Measurements from ENCODE around the gene ZNF740. TPM values are rescaled to one million over a fixed set of nuclear protein-coding genes. Genes with fewer than 3 reads are reported as not detected.

The ZNF740 gene
- polyA plus RNA-seq, 1 of the 3 experiments (the other 2 are of a cell fraction) = 14.6 TPM

GRCh38 chr12:53205747-53206419 is 25.4 kb downstream of the ZNF740 start:
- DNase-seq = no peak
- H3K4me3 ChIP-seq (ENCODE audit: low read depth in 2 of 2, low read length in 1 of 2) = no peak overlapping the region
- H4K20me1 ChIP-seq (ENCODE audit: insufficient read depth) = no peaks in the 10 kb centered on the region
- 25% methylated on average over 7 of the region's 7 CpGs for WGBS (ENCODE audit: low lambda C conversion rate)
- no peaks in the 10 kb centered on the region for H3K27me3 ChIP-seq (ENCODE audit: insufficient read depth)
- ChIA-PET POLR2A (no interaction called here), CTCF (interaction anchor here (0.5 to 2.0 kb wide), 2 partner anchors 8 to 46 kb away, joined by 3 to 6 read pairs; no protein-coding TSS in a partner anchor)
- peak overlapping the region; percentile 63; the same call in 1 of the 2 replicates for H2AFZ ChIP-seq (ENCODE audit: low read depth)
- H3K9ac ChIP-seq = peak overlapping the region; percentile 39; the same call in 1 of the 2 replicates
- H3K9me2 ChIP-seq = no peaks in the 10 kb centered on the region
- H3F3A ChIP-seq (replicated peaks; ENCODE audit: insufficient read depth) = peaks cover 9% of the 10 kb centered on the region
- TF ChIP-seq PBX3 (IDR thresholded peaks at IDR 0.05) (peak; percentile 21; the same call in 1 of the 2 replicates), TCF12 (IDR thresholded peaks at IDR 0.05) (peak; percentile 30; the same call in 1 of the 2 replicates), FOSL2 (IDR thresholded peaks at IDR 0.05; ENCODE audit: borderline replicate concordance, low read depth) (peak; percentile 53; the same call in 1 of the 2 replicates), ZBTB33 (IDR thresholded peaks at IDR 0.05; ENCODE audit: borderline replicate concordance, low read depth) (no peak)
- peak overlapping the region in 1 of 2 experiments; percentile 67; a peak in 2 of 4 replicates for H3K27ac ChIP-seq (ENCODE audit: low read depth in 2 of 2, low read length in 1 of 2)
- no peaks in the 10 kb centered on the region for H3K9me3 ChIP-seq
- H3K4me1 ChIP-seq (ENCODE audit: control insufficient read depth in 1 of 2, insufficient read depth in 2 of 2, low read depth in 1 of 2, low read length in 1 of 2) = peaks cover 0 to 7% of the 10 kb centered on the region in 2 experiments; a peak in 1 of 4 replicates
- H3K4me2 ChIP-seq = peak overlapping the region; percentile 36; the same call in 1 of the 2 replicates
- peaks cover 2 to 7% of the 10 kb centered on the region in 2 experiments for H3K36me3 ChIP-seq (replicated peaks in 1 of 2; ENCODE audit: control insufficient read depth in 1 of 2, insufficient read depth in 2 of 2, low read length in 1 of 2)
- H3K79me2 ChIP-seq (ENCODE audit: insufficient read depth) = no peaks in the 10 kb centered on the region

GRCh38 chr12:53207042-53207441 is 26.5 kb downstream of the ZNF740 start, which contains the start of gene ITGB7:
Gene ITGB7 (minus strand): TSS chr12:53207251. CDS start chr12:53200443, 6,808 bp downstream.
- H3F3A ChIP-seq (replicated peaks; ENCODE audit: insufficient read depth) = peaks cover 9% of the 10 kb centered on the region
- peaks cover 0 to 7% of the 10 kb centered on the region in 2 experiments; a peak in 1 of 4 replicates for H3K4me1 ChIP-seq (ENCODE audit: control insufficient read depth in 1 of 2, insufficient read depth in 2 of 2, low read depth in 1 of 2, low read length in 1 of 2)
- no peaks in the 10 kb centered on the region for H3K27me3 ChIP-seq (ENCODE audit: insufficient read depth)
- peak within 1 kb of the TSS in 1 of 2 experiments; percentile 67; a peak in 2 of 4 replicates for H3K27ac ChIP-seq (ENCODE audit: low read depth in 2 of 2, low read length in 1 of 2)
- H3K79me2 ChIP-seq (ENCODE audit: insufficient read depth) = no peaks in the 10 kb centered on the region
- POLR2A ChIA-PET = no interaction called here
- no peak within 1 kb of the TSS for H3K4me3 ChIP-seq (ENCODE audit: low read depth in 2 of 2, low read length in 1 of 2)
- CTCF ChIA-PET = interaction anchor here (1.2 to 14.8 kb wide), 5 partner anchors 9 to 114 kb away, joined by 3 to 363 read pairs (median 6); partner anchors contain the start of genes AAAS, MYG1 and PFDN5
- H3K9ac ChIP-seq = peak within 1 kb of the TSS; percentile 39; the same call in 1 of the 2 replicates
- H2AFZ ChIP-seq (ENCODE audit: low read depth) = peak within 1 kb of the TSS; percentile 63; the same call in 1 of the 2 replicates
- no peaks in the 10 kb centered on the region for H4K20me1 ChIP-seq (ENCODE audit: insufficient read depth)
- TF ChIP-seq GATA2 (CRISPR knock-in tag; IDR thresholded peaks at IDR 0.05) = no peak
- TF ChIP-seq SIN3A (IDR thresholded peaks at IDR 0.05; ENCODE audit: borderline replicate concordance, low read depth, low read length) = no peak
- TF ChIP-seq CTCF (IDR thresholded peaks at IDR 0.05) = no peak
- TF ChIP-seq MAX (IDR thresholded peaks at IDR 0.05; ENCODE audit: low read depth) = no peak
- TF ChIP-seq USF1 (IDR thresholded peaks at IDR 0.05; ENCODE audit: borderline replicate concordance, low read depth) = no peak
- no peak for TF ChIP-seq TCF12 (IDR thresholded peaks at IDR 0.05)
- H3K36me3 ChIP-seq (replicated peaks in 1 of 2; ENCODE audit: control insufficient read depth in 1 of 2, insufficient read depth in 2 of 2, low read length in 1 of 2) = peaks cover 10 to 18% of the 10 kb centered on the region in 2 experiments
- no peaks in the 10 kb centered on the region for H3K9me3 ChIP-seq
- H3K4me2 ChIP-seq = peak within 1 kb of the TSS; percentile 36; the same call in 1 of the 2 replicates
- no peaks in the 10 kb centered on the region for H3K9me2 ChIP-seq
- no peak for DNase-seq
- 85% methylated on average over 5 of the region's 5 CpGs for WGBS (ENCODE audit: low lambda C conversion rate)
